K562 (cell line): ENCODE measurements around the gene GIMAP1.

Experiments used
- BRF1 ChIP-seq: IDR thresholded peaks from 3 replicates; pipeline ENCODE4 v1.6.1; 2011; ENCODE audit warnings: borderline replicate concordance, mild to moderate bottlenecking; ENCODE audit not compliant: insufficient read length; ENCODE audit errors: extremely low read depth
- CHD2 ChIP-seq: IDR thresholded peaks from 2 replicates; pipeline ENCODE4 v1.6.1; 2011; ENCODE audit warnings: low read depth, low read length
- EGR1 ChIP-seq: fragments of 450-650 bp; conservative IDR thresholded peaks from 2 replicates; pipeline ENCODE4 v1.6.1; 2017; ENCODE audit warnings: mild to moderate bottlenecking
- HNRNPH1 ChIP-seq: fragments of 200-400 bp; formaldehyde crosslinking; optimal IDR thresholded peaks from 2 replicates; pipeline ENCODE3; 2017; ENCODE audit warnings: low read depth, mild to moderate bottlenecking, low read length, moderate library complexity
- MAFK ChIP-seq: IDR thresholded peaks from 2 replicates; pipeline ENCODE4 v1.6.1; 2011; ENCODE audit warnings: low read length, improper control_type of control experiment
- NR3C1 ChIP-seq: sonication (generic); formaldehyde crosslinking; IDR thresholded peaks from 2 replicates; pipeline ENCODE4 v1.8.1; 2022; ENCODE audit warnings: missing genetic modification reagents
- PHB2 ChIP-seq: fragments of 450-650 bp; IDR thresholded peaks from 2 replicates; pipeline ENCODE4 v1.6.1; 2017; ENCODE audit warnings: low read depth
- UBTF ChIP-seq, 2 experiments: IDR thresholded peaks; 2 replicates each; pipeline ENCODE4 v1.6.1; 2012; ENCODE audit warnings: improper control_type of control experiment in 2 of 2, low read depth in 2 of 2, low read length in 2 of 2, borderline replicate concordance in 1 of 2
- ZNF224 ChIP-seq: sonication (generic); formaldehyde crosslinking; IDR thresholded peaks from 2 replicates; pipeline ENCODE4 v1.8.0; 2022; ENCODE audit warnings: mild to moderate bottlenecking, missing genetic modification reagents
- ZNF239 ChIP-seq: fragments of 250-450 bp; sonication (Bioruptor Pico); IDR thresholded peaks from 2 replicates; pipeline ENCODE4 v1.4.0; 2020; ENCODE audit warnings: mild to moderate bottlenecking
- ZNF644 ChIP-seq: fragments of 200-800 bp; sonication (Bioruptor generic); IDR thresholded peaks from 2 replicates; pipeline ENCODE4 v1.6.1; 2016; ENCODE audit warnings: low read depth, missing genetic modification characterization, missing compliant biosample characterization
- TF ChIP-seq, protein P1 (sequence below), 2 experiments: IDR thresholded peaks in 1 of 2; conservative IDR thresholded peaks in 1 of 2; 2 replicates each; pipeline ENCODE4 v1.6.1; 2016; ENCODE audit warnings: low read depth in 2 of 2, mild to moderate bottlenecking in 1 of 2, missing compliant biosample characterization in 1 of 2, missing genetic modification characterization in 1 of 2, moderate library complexity in 1 of 2
- TF ChIP-seq, protein P2 (sequence below), 3 experiments: IDR thresholded peaks in 2 of 3; conservative IDR thresholded peaks in 1 of 3; 2 replicates each; pipeline ENCODE4 v1.5.1; 2011 to 2012; ENCODE audit warnings: low read length in 3 of 3, mild to moderate bottlenecking in 3 of 3, control low read depth in 2 of 3, improper control_type of control experiment in 1 of 3, inconsistent platforms in 1 of 3, low read depth in 1 of 3, mixed read lengths in 1 of 3, moderate library complexity in 1 of 3; ENCODE audit not compliant: insufficient read depth in 2 of 3

- TF ChIP-seq, protein P1, sequence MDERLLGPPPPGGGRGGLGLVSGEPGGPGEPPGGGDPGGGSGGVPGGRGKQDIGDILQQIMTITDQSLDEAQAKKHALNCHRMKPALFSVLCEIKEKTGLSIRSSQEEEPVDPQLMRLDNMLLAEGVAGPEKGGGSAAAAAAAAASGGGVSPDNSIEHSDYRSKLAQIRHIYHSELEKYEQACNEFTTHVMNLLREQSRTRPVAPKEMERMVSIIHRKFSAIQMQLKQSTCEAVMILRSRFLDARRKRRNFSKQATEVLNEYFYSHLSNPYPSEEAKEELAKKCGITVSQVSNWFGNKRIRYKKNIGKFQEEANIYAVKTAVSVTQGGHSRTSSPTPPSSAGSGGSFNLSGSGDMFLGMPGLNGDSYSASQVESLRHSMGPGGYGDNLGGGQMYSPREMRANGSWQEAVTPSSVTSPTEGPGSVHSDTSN (CRISPR knock-in tag; IDR thresholded peaks at IDR 0.05; ENCODE audit: low read depth), result no peak
- TF ChIP-seq, protein P1 (tag; conservative IDR thresholded peaks at IDR 0.05; ENCODE audit: low read depth), result no peak
- TF ChIP-seq BRF1, result no peak
- no peak for TF ChIP-seq ZNF239
- TF ChIP-seq CHD2, result no peak
- TF ChIP-seq MAFK, result no peak
- no peak for TF ChIP-seq ZNF644
- TF ChIP-seq HNRNPH1, result no peak
- TF ChIP-seq, protein P2, sequence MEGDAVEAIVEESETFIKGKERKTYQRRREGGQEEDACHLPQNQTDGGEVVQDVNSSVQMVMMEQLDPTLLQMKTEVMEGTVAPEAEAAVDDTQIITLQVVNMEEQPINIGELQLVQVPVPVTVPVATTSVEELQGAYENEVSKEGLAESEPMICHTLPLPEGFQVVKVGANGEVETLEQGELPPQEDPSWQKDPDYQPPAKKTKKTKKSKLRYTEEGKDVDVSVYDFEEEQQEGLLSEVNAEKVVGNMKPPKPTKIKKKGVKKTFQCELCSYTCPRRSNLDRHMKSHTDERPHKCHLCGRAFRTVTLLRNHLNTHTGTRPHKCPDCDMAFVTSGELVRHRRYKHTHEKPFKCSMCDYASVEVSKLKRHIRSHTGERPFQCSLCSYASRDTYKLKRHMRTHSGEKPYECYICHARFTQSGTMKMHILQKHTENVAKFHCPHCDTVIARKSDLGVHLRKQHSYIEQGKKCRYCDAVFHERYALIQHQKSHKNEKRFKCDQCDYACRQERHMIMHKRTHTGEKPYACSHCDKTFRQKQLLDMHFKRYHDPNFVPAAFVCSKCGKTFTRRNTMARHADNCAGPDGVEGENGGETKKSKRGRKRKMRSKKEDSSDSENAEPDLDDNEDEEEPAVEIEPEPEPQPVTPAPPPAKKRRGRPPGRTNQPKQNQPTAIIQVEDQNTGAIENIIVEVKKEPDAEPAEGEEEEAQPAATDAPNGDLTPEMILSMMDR (IDR thresholded peaks at IDR 0.05 in 2 of 3, conservative IDR thresholded peaks at IDR 0.05 in 1 of 3; ENCODE audit: insufficient read depth in 2 of 3, low read depth in 1 of 3, low read length in 3 of 3), result no peak
- no peak for TF ChIP-seq NR3C1 (CRISPR knock-in tag)
- TF ChIP-seq ZNF224 (CRISPR knock-in tag), result no peak
- TF ChIP-seq PHB2, result no peak
- no peak for TF ChIP-seq EGR1
- TF ChIP-seq UBTF (IDR thresholded peaks at IDR 0.05; ENCODE audit: borderline replicate concordance in 1 of 2, low read depth in 2 of 2, low read length in 2 of 2), result no peak
Measured at GRCh38 chr7:150745086-150745485, 28.7 kb downstream of the GIMAP1 start.
